Vagina (tissue), 2 donors: ENCODE results near the gene SEMA6A. TPM values are rescaled to one million over a fixed set of nuclear protein-coding genes. Genes with fewer than 3 reads are reported as not detected.
"Not testable (repeated sequence)": the region's sequence is repeated elsewhere in the genome, so short reads cannot be mapped to it uniquely, and the experiment has no call there.

Experiments
- DNase-seq, 2 donors: peaks; one replicate each; pipeline ENCODE4 v3.0.0-alpha.2; 2017; ENCODE audit errors: extremely low spot score in 2 of 2
- H3K27ac ChIP-seq: fragments of 200-600 bp; sonication (generic); one replicate; pipeline ENCODE4 v1.5.1; 2019
- H3K27me3 ChIP-seq: fragments of 200-600 bp; sonication (generic); one replicate; pipeline ENCODE4 v1.5.1; 2019
- H3K36me3 ChIP-seq, 2 donors: fragments of 200-600 bp; sonication (generic); one replicate each; pipeline ENCODE4 v1.5.1; 2017 to 2019
- H3K4me1 ChIP-seq: fragments of 200-600 bp; sonication (generic); one replicate; pipeline ENCODE4 v1.5.1; 2019
- H3K4me3 ChIP-seq, 2 donors: fragments of 200-600 bp; sonication (generic); 1 replicate in 1 of 2; 2 replicates in 1 of 2; pipeline ENCODE4 v1.5.1; 2016 to 2019
- H3K9me3 ChIP-seq: fragments of 200-600 bp; sonication (generic); one replicate; pipeline ENCODE4 v1.5.1; 2019
- CTCF ChIP-seq, 3 experiments: fragments of 450-650 bp in 2 of 3; fragments of 200-600 bp in 1 of 3; sonication (generic) in 1 of 3; IDR thresholded peaks; one replicate each; pipeline ENCODE4 v1.5.1; 2017 to 2019; ENCODE audit warnings: antibody characterized with exemption in 3 of 3, mild to moderate bottlenecking in 2 of 3, moderate library complexity in 2 of 3
- POLR2A ChIP-seq, 2 donors: fragments of 450-650 bp; IDR thresholded peaks; one replicate each; pipeline ENCODE4 v1.6.1; 2017; ENCODE audit warnings: antibody characterized with exemption in 2 of 2, mild to moderate bottlenecking in 2 of 2, moderate library complexity in 2 of 2
- POLR2AphosphoS5 ChIP-seq, 2 donors: sonication (generic); formaldehyde crosslinking; IDR thresholded peaks; one replicate each; pipeline ENCODE4 v1.9.0; 2017; ENCODE audit warnings: antibody characterized with exemption in 2 of 2, mild to moderate bottlenecking in 2 of 2, low read depth in 1 of 2; ENCODE audit not compliant: insufficient read depth in 1 of 2
- intact Hi-C: fragments of 100-400 bp; cut with DNase I; formaldehyde crosslinking; loops from one replicate; pipeline ENCODE4 v1.15.1; 2023
- total RNA-seq: library from RNA; depleted of rRNA; stranded (reverse); fragments of >200 nt; gene quantifications from one replicate; pipeline ENCODE4 v1.2.3, GENCODE V29; 2016

SEMA6A gene
- total RNA-seq, 1 donor from 2014 or later: 28.7 TPM

GRCh38 chr5:116554764-116555163, 19.9 kb downstream of the SEMA6A start:
- DNase-seq: no peak
- peak overlapping the region; percentile 2 for H3K27ac ChIP-seq
- peaks cover 20% of the 10 kb centered on the region for H3K4me1 ChIP-seq

GRCh38 chr5:116553366-116553765, 21.3 kb downstream of the SEMA6A start:
- intact Hi-C loops: no loop called here

More at GRCh38 chr5:116554764-116555163, 19.9 kb downstream of the SEMA6A start:
- intact Hi-C loops: no loop called here
- Histone ChIP-seq H3K4me3 (no peak overlapping the region), H3K27me3 (no peaks in the 10 kb centered on the region), H3K9me3 (no peaks in the 10 kb centered on the region), H3K36me3 (no peaks in the 10 kb centered on the region)
- no peak for TF ChIP-seq CTCF (IDR thresholded peaks at IDR 0.05)
- no peak for TF ChIP-seq POLR2AphosphoS5 (IDR thresholded peaks at IDR 0.05; ENCODE audit: insufficient read depth in 1 of 2, low read depth in 1 of 2)
- TF ChIP-seq POLR2A (IDR thresholded peaks at IDR 0.05): no peak

GRCh38 chr5:116550082-116550481, 24.5 kb downstream of the SEMA6A start:
- Histone ChIP-seq H3K27me3 (no peaks in the 10 kb centered on the region), H3K4me3 (no peak overlapping the region), H3K4me1 (peaks cover 20% of the 10 kb centered on the region), H3K36me3 (no peaks in the 10 kb centered on the region), H3K9me3 (peaks cover 13% of the 10 kb centered on the region), H3K27ac (no peak overlapping the region)
- DNase-seq: no peak
- TF ChIP-seq CTCF (IDR thresholded peaks at IDR 0.05): no peak
- no peak for TF ChIP-seq POLR2A (IDR thresholded peaks at IDR 0.05)
- TF ChIP-seq POLR2AphosphoS5 (IDR thresholded peaks at IDR 0.05; ENCODE audit: insufficient read depth in 1 of 2, low read depth in 1 of 2): no peak
- intact Hi-C loops: no loop called here

More at GRCh38 chr5:116553366-116553765, 21.3 kb downstream of the SEMA6A start:
- no peak for DNase-seq
- H3K9me3 ChIP-seq: no peaks in the 10 kb centered on the region
- TF ChIP-seq CTCF (IDR thresholded peaks at IDR 0.05) (no peak), POLR2A (IDR thresholded peaks at IDR 0.05) (no peak), POLR2AphosphoS5 (IDR thresholded peaks at IDR 0.05; ENCODE audit: insufficient read depth in 1 of 2, low read depth in 1 of 2) (no peak)
- no peaks in the 10 kb centered on the region for H3K27me3 ChIP-seq
- H3K4me1 ChIP-seq: peaks cover 20% of the 10 kb centered on the region
- H3K27ac ChIP-seq: no peak overlapping the region
- H3K36me3 ChIP-seq: no peaks in the 10 kb centered on the region
- no peak overlapping the region for H3K4me3 ChIP-seq

GRCh38 chr5:116546743-116547124, 27.9 kb downstream of the SEMA6A start:
- no peak overlapping the region for H3K4me3 ChIP-seq
- intact Hi-C loops: no loop called here
- H3K27me3 ChIP-seq: no peaks in the 10 kb centered on the region
- TF ChIP-seq POLR2AphosphoS5 (IDR thresholded peaks at IDR 0.05; ENCODE audit: insufficient read depth in 1 of 2, low read depth in 1 of 2) (no peak), POLR2A (IDR thresholded peaks at IDR 0.05) (no peak), CTCF (IDR thresholded peaks at IDR 0.05) (no peak)
- DNase-seq: no peak
- H3K36me3 ChIP-seq: no peaks in the 10 kb centered on the region
- H3K27ac ChIP-seq: no peak overlapping the region
- H3K9me3 ChIP-seq: peaks cover 14% of the 10 kb centered on the region
- no peaks in the 10 kb centered on the region for H3K4me1 ChIP-seq

GRCh38 chr5:116546033-116546742, 28.4 kb downstream of the SEMA6A start:
- DNase-seq: no peak
- intact Hi-C loops: no loop called here
- Histone ChIP-seq H3K4me1 (no peaks in the 10 kb centered on the region), H3K36me3 (no peaks in the 10 kb centered on the region), H3K9me3 (peaks cover 14% of the 10 kb centered on the region), H3K27ac (no peak overlapping the region), H3K27me3 (no peaks in the 10 kb centered on the region), H3K4me3 (no peak overlapping the region)
- no peak for TF ChIP-seq POLR2AphosphoS5 (IDR thresholded peaks at IDR 0.05; ENCODE audit: insufficient read depth in 1 of 2, low read depth in 1 of 2)
- TF ChIP-seq CTCF (IDR thresholded peaks at IDR 0.05): no peak
- TF ChIP-seq POLR2A (IDR thresholded peaks at IDR 0.05): no peak

GRCh38 chr5:116545465-116545864, 29.2 kb downstream of the SEMA6A start:
- H3K4me3 ChIP-seq, H3K27me3 ChIP-seq, DNase-seq, H3K36me3 ChIP-seq, H3K4me1 ChIP-seq, intact Hi-C loops, H3K27ac ChIP-seq: not testable (repeated sequence)
- peaks cover 14% of the 10 kb centered on the region for H3K9me3 ChIP-seq
